Caco-2 (cell line): Measurements from ENCODE around the gene SORL1-AS1.

Experiments used
- BruUV-seq: library from RNA; stranded (reverse); fragments of 400-500 nt; replicated peaks from 2 replicates; lab custom pipeline; 2021; lab: Mats Ljungman, UMichigan
- CTCF ChIA-PET: fragments of 300-600 bp; sonication (Branson Sonifier 250); formaldehyde crosslinking; loops from one replicate; lab custom pipeline; 2022; ENCODE audit warnings: antibody characterized with exemption; lab: Charles Lee
- POLR2A ChIA-PET: fragments of 300-600 bp; sonication (Branson Sonifier 250); formaldehyde crosslinking; loops from one replicate; lab custom pipeline; 2022; ENCODE audit warnings: antibody characterized with exemption; lab: Charles Lee
- DNase-seq, 2 experiments: peaks; one replicate each; pipeline versions ENCODE4 v3.0.0 to v3.0.0-alpha.2; 2020 to 2022
- H3K27me3 ChIP-seq: replicated peaks from 2 replicates; pipeline ENCODE4 v1.6.0; 2011; ENCODE audit warnings: low read length; ENCODE audit not compliant: control insufficient read depth, insufficient read depth
- H3K36me3 ChIP-seq: 2 replicates; pipeline ENCODE4 v1.5.1; 2011; ENCODE audit warnings: low read length; ENCODE audit not compliant: control insufficient read depth, insufficient read depth
- H3K4me1 ChIP-seq: fragments of 250-450 bp; sonication (Bioruptor Pico); 2 replicates; pipeline ENCODE4 v1.5.1; 2020; ENCODE audit warnings: mild to moderate bottlenecking
- H3K4me3 ChIP-seq: 2 replicates; pipeline ENCODE4 v1.5.1; 2011; ENCODE audit warnings: low read depth, mild to moderate bottlenecking, control low read depth, low read length
- H3K9me3 ChIP-seq: fragments of 250-450 bp; sonication (Bioruptor Pico); 2 replicates; pipeline ENCODE4 v1.5.1; 2020; ENCODE audit warnings: mild to moderate bottlenecking, moderate library complexity
- H3K27ac Mint-ChIP-seq: one replicate; pipeline ENCODE4 v1.8.0; 2022; ENCODE audit warnings: mixed read lengths; ENCODE audit not compliant: unreplicated experiment
- H3K27me3 Mint-ChIP-seq: one replicate; pipeline ENCODE4 v1.8.0; 2022; ENCODE audit warnings: mixed read lengths; ENCODE audit not compliant: insufficient read depth, unreplicated experiment
- H3K36me3 Mint-ChIP-seq: one replicate; pipeline ENCODE4 v1.8.0; 2022; ENCODE audit warnings: mild to moderate bottlenecking, mixed read lengths; ENCODE audit not compliant: insufficient read depth, unreplicated experiment
- H3K4me1 Mint-ChIP-seq: one replicate; pipeline ENCODE4 v1.8.0; 2022; ENCODE audit warnings: low read depth, mixed read lengths; ENCODE audit not compliant: unreplicated experiment
- H3K4me3 Mint-ChIP-seq: one replicate; pipeline ENCODE4 v1.8.0; 2022; ENCODE audit warnings: mild to moderate bottlenecking, moderate library complexity, mixed read lengths; ENCODE audit not compliant: unreplicated experiment
- H3K9me3 Mint-ChIP-seq: one replicate; pipeline ENCODE4 v1.8.0; 2022; ENCODE audit warnings: mixed read lengths; ENCODE audit not compliant: unreplicated experiment
- intact Hi-C: fragments of 100-400 bp; cut with micrococcal nuclease; formaldehyde crosslinking; loops from one replicate; pipeline ENCODE4 v1.10.0; 2022; ENCODE audit not compliant: unreplicated experiment
- TF ChIP-seq, protein P1 (sequence below), 2 experiments: fragments of 200-600 bp in 1 of 2; IDR thresholded peaks; 1 replicate in 1 of 2; 2 replicates in 1 of 2; pipeline versions ENCODE4 v1.5.1 to v1.8.0; 2011 to 2022; ENCODE audit warnings: antibody characterized with exemption in 1 of 2, control low read depth in 1 of 2, inconsistent platforms in 1 of 2, low read depth in 1 of 2, low read length in 1 of 2, mild to moderate bottlenecking in 1 of 2, moderate library complexity in 1 of 2; ENCODE audit not compliant: insufficient read depth in 1 of 2, severe bottlenecking in 1 of 2, unreplicated experiment in 1 of 2

Gene SORL1-AS1

DNA sequence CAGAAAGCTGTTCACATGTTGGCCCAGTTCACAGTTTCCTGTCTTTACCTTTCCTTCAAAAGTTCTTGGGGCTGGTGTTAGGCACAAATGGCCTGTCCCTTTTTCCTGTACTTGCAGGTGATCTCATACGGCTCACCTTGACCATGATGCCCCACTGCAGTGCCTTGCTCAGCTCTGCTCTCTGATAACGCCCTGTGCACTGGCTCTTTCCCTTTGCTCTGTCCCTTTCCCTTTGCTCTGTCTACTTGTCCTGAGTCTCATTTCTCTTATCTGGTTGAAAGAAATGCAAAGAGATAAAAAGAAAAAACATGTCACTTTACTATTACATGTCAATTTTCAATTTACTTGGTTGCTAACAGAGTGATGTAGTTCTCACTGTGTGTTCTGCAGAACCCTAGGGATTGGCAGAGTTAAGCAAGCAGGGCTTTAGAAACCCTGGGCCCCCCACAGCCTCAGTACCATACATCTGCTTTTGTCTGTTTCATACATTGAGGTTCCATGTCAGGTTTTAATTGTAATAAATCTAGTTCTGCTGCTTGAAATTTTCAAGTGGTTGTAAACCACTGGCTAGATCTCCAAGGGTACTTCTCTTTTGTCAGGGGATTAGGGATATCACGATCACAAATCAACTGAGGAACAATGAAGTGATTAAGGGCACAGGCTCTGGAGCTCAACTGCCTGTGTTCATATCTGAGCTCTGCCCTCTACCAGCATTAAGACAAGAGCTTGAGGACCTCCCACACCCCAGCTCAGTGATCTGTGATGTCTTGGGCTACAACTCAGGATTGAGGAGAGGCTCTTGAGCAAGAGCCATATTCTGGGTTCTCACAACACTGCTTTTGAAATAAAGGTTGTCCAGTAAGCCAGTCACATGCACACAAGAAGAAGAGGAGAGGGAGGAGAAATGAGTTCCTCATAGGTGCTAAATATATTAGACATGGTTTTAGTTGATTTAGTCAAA lies 16.9 kb downstream of the SORL1-AS1 start:
- POLR2A ChIA-PET, result interaction anchor here (0.5 kb wide), 1 partner anchor 322 kb away, joined by 3 read pairs; no protein-coding TSS in a partner anchor
- H3K4me1 ChIP-seq, result no peaks in the 10 kb centered on the region

DNA sequence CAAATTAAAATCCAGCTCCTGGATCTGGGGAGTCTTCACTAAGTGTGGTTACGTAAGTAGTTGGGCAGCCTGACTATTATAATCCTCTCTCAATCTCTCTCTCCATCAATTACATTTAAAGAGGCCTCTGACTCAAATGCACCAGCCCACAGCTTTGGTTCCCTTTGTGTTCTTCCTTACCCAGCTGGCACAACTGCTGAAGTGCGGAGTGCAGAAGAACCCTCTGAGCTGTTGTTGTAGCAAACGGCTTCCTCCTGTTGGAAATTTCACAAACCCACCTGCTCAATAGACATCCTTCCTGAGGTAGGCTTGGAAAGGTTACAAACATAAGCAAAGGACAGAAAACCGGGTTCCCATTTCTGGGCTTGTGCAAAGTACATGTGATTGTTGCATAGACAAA lies 17.6 kb downstream of the SORL1-AS1 start:
- intact Hi-C loops, result no loop called here
- H3K4me1 Mint-ChIP-seq, result no peaks in the 10 kb centered on the region
- H3K27me3 ChIP-seq, result no peaks in the 10 kb centered on the region; the same call in 1 of the 2 replicates
- DNase-seq, result no peak
- H3K9me3 Mint-ChIP-seq, result no peaks in the 10 kb centered on the region
- no peaks in the 10 kb centered on the region for H3K36me3 ChIP-seq
- BruUV-seq, result no TSS peak
- no peak overlapping the region for H3K27ac Mint-ChIP-seq
- CTCF ChIA-PET, result interaction anchor here (1.1 kb wide), 1 partner anchor 8 kb away, joined by 7 read pairs; no protein-coding TSS in a partner anchor
- POLR2A ChIA-PET, result no interaction called here
- no peaks in the 10 kb centered on the region for H3K9me3 ChIP-seq
- no peaks in the 10 kb centered on the region for H3K4me1 ChIP-seq
- H3K4me3 ChIP-seq, result no peak overlapping the region
- H3K27me3 Mint-ChIP-seq, result peaks cover 3% of the 10 kb centered on the region
- no peaks in the 10 kb centered on the region for H3K36me3 Mint-ChIP-seq
- H3K4me3 Mint-ChIP-seq, result no peak overlapping the region
- TF ChIP-seq, protein P1, sequence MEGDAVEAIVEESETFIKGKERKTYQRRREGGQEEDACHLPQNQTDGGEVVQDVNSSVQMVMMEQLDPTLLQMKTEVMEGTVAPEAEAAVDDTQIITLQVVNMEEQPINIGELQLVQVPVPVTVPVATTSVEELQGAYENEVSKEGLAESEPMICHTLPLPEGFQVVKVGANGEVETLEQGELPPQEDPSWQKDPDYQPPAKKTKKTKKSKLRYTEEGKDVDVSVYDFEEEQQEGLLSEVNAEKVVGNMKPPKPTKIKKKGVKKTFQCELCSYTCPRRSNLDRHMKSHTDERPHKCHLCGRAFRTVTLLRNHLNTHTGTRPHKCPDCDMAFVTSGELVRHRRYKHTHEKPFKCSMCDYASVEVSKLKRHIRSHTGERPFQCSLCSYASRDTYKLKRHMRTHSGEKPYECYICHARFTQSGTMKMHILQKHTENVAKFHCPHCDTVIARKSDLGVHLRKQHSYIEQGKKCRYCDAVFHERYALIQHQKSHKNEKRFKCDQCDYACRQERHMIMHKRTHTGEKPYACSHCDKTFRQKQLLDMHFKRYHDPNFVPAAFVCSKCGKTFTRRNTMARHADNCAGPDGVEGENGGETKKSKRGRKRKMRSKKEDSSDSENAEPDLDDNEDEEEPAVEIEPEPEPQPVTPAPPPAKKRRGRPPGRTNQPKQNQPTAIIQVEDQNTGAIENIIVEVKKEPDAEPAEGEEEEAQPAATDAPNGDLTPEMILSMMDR (IDR thresholded peaks at IDR 0.05; ENCODE audit: insufficient read depth in 1 of 2, low read depth in 1 of 2, low read length in 1 of 2, severe bottlenecking in 1 of 2, unreplicated experiment in 1 of 2), result no peak

More for the DNA sequence above, 16.9 kb downstream of the SORL1-AS1 start:
- H3K27me3 ChIP-seq, result no peaks in the 10 kb centered on the region; the same call in 1 of the 2 replicates
- CTCF ChIA-PET, result interaction anchor here (1.1 kb wide), 1 partner anchor 8 kb away, joined by 7 read pairs; no protein-coding TSS in a partner anchor
- no TSS peak for BruUV-seq
- Mint-ChIP-seq H3K27me3 (peaks cover 3% of the 10 kb centered on the region), H3K9me3 (no peaks in the 10 kb centered on the region), H3K4me3 (no peak overlapping the region), H3K4me1 (no peaks in the 10 kb centered on the region), H3K27ac (no peak overlapping the region), H3K36me3 (no peaks in the 10 kb centered on the region)
- no peak for DNase-seq
- no peaks in the 10 kb centered on the region for H3K36me3 ChIP-seq
- intact Hi-C loops, result no loop called here
- H3K9me3 ChIP-seq, result no peaks in the 10 kb centered on the region
- H3K4me3 ChIP-seq, result no peak overlapping the region
- TF ChIP-seq, protein P1 (IDR thresholded peaks at IDR 0.05; ENCODE audit: insufficient read depth in 1 of 2, low read depth in 1 of 2, low read length in 1 of 2, severe bottlenecking in 1 of 2, unreplicated experiment in 1 of 2), result no peak

DNA sequence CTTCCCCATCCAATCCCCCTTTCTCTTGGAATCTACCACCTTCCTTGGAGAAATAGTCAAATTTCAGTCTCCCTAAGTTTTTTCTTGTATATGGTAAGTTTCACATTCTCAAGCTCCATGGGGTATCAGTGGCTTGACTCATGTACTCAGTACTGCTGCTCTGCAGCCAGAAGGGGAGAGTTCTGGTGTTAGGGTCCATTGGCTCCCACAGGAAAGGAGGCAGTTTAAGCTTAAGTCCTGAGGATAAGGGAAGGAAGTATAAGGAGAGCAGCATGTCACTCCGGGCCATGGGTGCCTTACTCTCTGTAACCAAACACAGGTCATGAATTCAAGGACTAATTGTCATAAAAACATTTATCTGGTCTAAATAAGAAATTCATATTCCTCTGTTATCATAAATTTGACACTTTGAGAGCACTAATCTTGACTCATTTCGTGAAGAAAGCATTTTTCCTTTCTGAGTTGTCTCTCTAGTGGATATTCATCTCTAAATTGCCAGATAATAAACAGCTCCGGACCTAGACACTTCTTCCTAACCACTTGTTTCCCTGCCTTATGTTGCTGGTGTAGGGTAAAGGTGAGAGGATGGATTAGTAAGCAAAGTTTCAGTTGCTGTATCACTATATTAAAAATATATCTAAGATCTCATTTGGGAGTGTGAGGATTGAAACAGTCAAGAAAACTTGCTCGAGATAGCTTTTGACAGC lies 20.8 kb downstream of the SORL1-AS1 start:
- ChIA-PET POLR2A (no interaction called here), CTCF (no interaction called here)
- no peaks in the 10 kb centered on the region for H3K9me3 ChIP-seq
- intact Hi-C loops, result no loop called here
- TF ChIP-seq, protein P1 (IDR thresholded peaks at IDR 0.05; ENCODE audit: insufficient read depth in 1 of 2, low read depth in 1 of 2, low read length in 1 of 2, severe bottlenecking in 1 of 2, unreplicated experiment in 1 of 2), result no peak
- no peaks in the 10 kb centered on the region; the same call in 1 of the 2 replicates for H3K27me3 ChIP-seq
- H3K4me1 ChIP-seq, result no peaks in the 10 kb centered on the region
- no peak for DNase-seq
- Mint-ChIP-seq H3K36me3 (no peaks in the 10 kb centered on the region), H3K4me3 (no peak overlapping the region), H3K9me3 (no peaks in the 10 kb centered on the region), H3K4me1 (no peaks in the 10 kb centered on the region), H3K27ac (no peak overlapping the region), H3K27me3 (peaks cover 6% of the 10 kb centered on the region)
- no TSS peak for BruUV-seq
- H3K4me3 ChIP-seq, result no peak overlapping the region
- H3K36me3 ChIP-seq, result no peaks in the 10 kb centered on the region
